Urinary bladder (tissue), 4 donors: Measurements from ENCODE around the gene DUSP19. TPM values are rescaled to one million over a fixed set of nuclear protein-coding genes. Genes with fewer than 3 reads are reported as not detected.

Experiments
- DNase-seq: peaks from one replicate; pipeline ENCODE4 v3.0.0-alpha.2; 2015; ENCODE audit errors: extremely low spot score
- H3K27ac ChIP-seq: one replicate; pipeline ENCODE4 v1.5.1; 2013; ENCODE audit warnings: low read depth, mild to moderate bottlenecking, moderate library complexity
- H3K36me3 ChIP-seq: one replicate; pipeline ENCODE4 v1.6.1; 2013; ENCODE audit warnings: mild to moderate bottlenecking, moderate library complexity; ENCODE audit not compliant: insufficient read depth
- H3K4me1 ChIP-seq: one replicate; pipeline ENCODE4 v1.6.1; 2013; ENCODE audit warnings: mild to moderate bottlenecking, moderate library complexity; ENCODE audit not compliant: insufficient read depth
- H3K4me3 ChIP-seq: one replicate; pipeline ENCODE4 v1.5.1; 2013; ENCODE audit warnings: low read depth, low read length
- WGBS: extraction: QIAGEN DNeasy Blood & Tissue Kit; methylation state at CpG from one replicate; pipeline ENCODE4 v1.1.7; 2013; 5-methylcytosine and 5-hydroxymethylcytosine counted together
- polyA plus RNA-seq: library from polyadenylated mRNA; stranded (reverse); fragments of 200-250 nt; gene quantifications from one replicate; pipeline ENCODE4 v1.2.3, GENCODE V29; 2013
- total RNA-seq: library from RNA; depleted of rRNA; stranded (reverse); fragments of >200 nt; gene quantifications from one replicate; pipeline ENCODE4 v1.2.3, GENCODE V29; 2014
- donor health status: healthy with polysubstance abuse.
- donor health status: healthy.

Gene DUSP19
- 9.6 TPM for total RNA-seq
- 2.9 TPM for polyA plus RNA-seq

GRCh38 chr2:183078464-183079138, at the start of gene DUSP19:
Gene DUSP19, plus strand, starts transcription at chr2:183078747. Its CDS starts 187 bp downstream, at chr2:183078934.
- peak within 1 kb of the TSS; percentile 53 for H3K4me3 ChIP-seq
- no peaks in the 10 kb centered on the region for H3K36me3 ChIP-seq
- DNase-seq = peak; percentile 97
- no peaks in the 10 kb centered on the region for H3K4me1 ChIP-seq
- 2% methylated on average over 20 of the region's 20 CpGs for WGBS
- peak within 1 kb of the TSS; percentile 33 for H3K27ac ChIP-seq

- H3K4me3 ChIP-seq = no peak overlapping the region
- H3K36me3 ChIP-seq = no peaks in the 10 kb centered on the region
- H3K27ac ChIP-seq = no peak overlapping the region
- WGBS = 94% methylated on average over 2 of the region's 2 CpGs
- H3K4me1 ChIP-seq = no peaks in the 10 kb centered on the region
- DNase-seq = no peak
These were observed 49.3 kb upstream of the DUSP19 start for GRCh38 chr2:183029219-183029618.

- no peak for DNase-seq
- Histone ChIP-seq H3K27ac (no peak overlapping the region), H3K4me3 (no peak overlapping the region), H3K36me3 (no peaks in the 10 kb centered on the region), H3K4me1 (no peaks in the 10 kb centered on the region)
- WGBS = 87% methylated on average over 4 of the region's 4 CpGs
These were observed 46.4 kb upstream of the DUSP19 start for GRCh38 chr2:183031911-183032794.

- no peak for DNase-seq
- H3K36me3 ChIP-seq = no peaks in the 10 kb centered on the region
- H3K4me1 ChIP-seq = no peaks in the 10 kb centered on the region
- no peak overlapping the region for H3K27ac ChIP-seq
- H3K4me3 ChIP-seq = no peak overlapping the region
- 87% methylated on average over 1 of the region's 1 CpG for WGBS
These were observed 44.6 kb upstream of the DUSP19 start for GRCh38 chr2:183033951-183034350.

GRCh38 chr2:183034806-183035205, 43.7 kb upstream of the DUSP19 start:
- WGBS = 99% methylated on average over 1 of the region's 1 CpG
- Histone ChIP-seq H3K36me3 (no peaks in the 10 kb centered on the region), H3K4me3 (no peak overlapping the region), H3K27ac (no peak overlapping the region), H3K4me1 (no peaks in the 10 kb centered on the region)
- no peak for DNase-seq

- WGBS = 47% methylated on average over 2 of the region's 2 CpGs
- Histone ChIP-seq H3K4me1 (no peaks in the 10 kb centered on the region), H3K36me3 (no peaks in the 10 kb centered on the region), H3K27ac (no peak overlapping the region), H3K4me3 (no peak overlapping the region)
- DNase-seq = no peak
These were observed 43.1 kb upstream of the DUSP19 start for GRCh38 chr2:183035298-183035953.

- H3K36me3 ChIP-seq = no peaks in the 10 kb centered on the region
- no peak overlapping the region for H3K4me3 ChIP-seq
- H3K27ac ChIP-seq = peak overlapping the region; percentile 5
- DNase-seq = no peak
- no peaks in the 10 kb centered on the region for H3K4me1 ChIP-seq
- WGBS = 32% methylated on average over 2 of the region's 2 CpGs
These were observed 42.4 kb upstream of the DUSP19 start for GRCh38 chr2:183035954-183036669.

- Histone ChIP-seq H3K36me3 (no peaks in the 10 kb centered on the region), H3K4me3 (peak overlapping the region; percentile 87), H3K4me1 (no peaks in the 10 kb centered on the region), H3K27ac (peak overlapping the region; percentile 99)
- DNase-seq = peak; percentile 36
- WGBS = 3% methylated on average over 4 of the region's 4 CpGs
These were observed 41.4 kb upstream of the DUSP19 start for GRCh38 chr2:183037074-183037552.

GRCh38 chr2:183037553-183038340, 40.8 kb upstream of the DUSP19 start:
- peak overlapping the region; percentile 87 for H3K4me3 ChIP-seq
- WGBS = under 1% methylated on average over 91 of the region's 91 CpGs
- H3K27ac ChIP-seq = peak overlapping the region; percentile 99
- DNase-seq = no peak
- no peaks in the 10 kb centered on the region for H3K36me3 ChIP-seq
- no peaks in the 10 kb centered on the region for H3K4me1 ChIP-seq

GRCh38 chr2:183038341-183039300, 39.9 kb upstream of the DUSP19 start, which contains the start of gene NCKAP1:
Gene NCKAP1, minus strand, starts transcription at chr2:183038457. Its CDS starts 358 bp downstream, at chr2:183038099.
- 2% methylated on average over 68 of the region's 68 CpGs for WGBS
- Histone ChIP-seq H3K4me3 (peak within 1 kb of the TSS; percentile 87), H3K27ac (peak within 1 kb of the TSS; percentile 99), H3K36me3 (no peaks in the 10 kb centered on the region), H3K4me1 (no peaks in the 10 kb centered on the region)
- peak; percentile 31 for DNase-seq

GRCh38 chr2:183040604-183041003, 37.9 kb upstream of the DUSP19 start:
- H3K4me1 ChIP-seq = no peaks in the 10 kb centered on the region
- WGBS = 90% methylated on average over 2 of the region's 2 CpGs
- H3K4me3 ChIP-seq = no peak overlapping the region
- no peak for DNase-seq
- no peak overlapping the region for H3K27ac ChIP-seq
- H3K36me3 ChIP-seq = no peaks in the 10 kb centered on the region
